A549 (cell line): ENCODE data around the gene SH2D1A. TPM values are rescaled to one million over a fixed set of nuclear protein-coding genes. Genes with fewer than 3 reads are reported as not detected.
A peak's percentile ranks its signal among the peaks of the same experiment; 100 is the strongest.
"Not testable (repeated sequence)": the region's sequence is repeated elsewhere in the genome, so short reads cannot be mapped to it uniquely, and the experiment has no call there.

Source experiments
- ATAC-seq, 2 experiments: fragments of 200-7000 bp in 1 of 2; fragments of >200 bp in 1 of 2; cut with Nextera tagmentation in 1 of 2; cut with Tn5 transposase in 1 of 2; 3 replicates each; pipeline versions ENCODE4 v1.8.0 to v1.9.1; 2018 to 2020; ENCODE audit warnings: mild to moderate bottlenecking in 1 of 2, moderate library complexity in 1 of 2
- CTCF ChIA-PET: fragments of 300-600 bp; sonication (Branson Sonifier 250); formaldehyde crosslinking; extraction: SDS; loops from one replicate; lab custom pipeline; 2021; ENCODE audit warnings: antibody characterized with exemption, inconsistent platforms; lab: Yijun Ruan, JAX
- POLR2A ChIA-PET: fragments of 350-600 bp; formaldehyde crosslinking; extraction: SDS; loops from one replicate; lab custom pipeline; 2021; ENCODE audit warnings: antibody characterized with exemption, inconsistent platforms; lab: Yijun Ruan, JAX
- DNase-seq, 2 experiments: peaks; one replicate each; pipeline versions ENCODE4 v3.0.0 to v3.0.0-alpha.2; 2011 to 2016; ENCODE audit warnings: low read depth in 1 of 2, low spot score in 1 of 2
- FAIRE-seq: peaks from 2 replicates; lab custom pipeline; 2011; peaks lifted over from hg19 to GRCh38; lab: Jason Lieb, UNC
- H3K27ac ChIP-seq, 2 experiments: fragments of >200 bp; sonication (Bioruptor Twin); formaldehyde crosslinking; 3 replicates each; pipeline ENCODE4 v1.5.1; 2016 to 2017
- H3K4me1 ChIP-seq: fragments of >200 bp; sonication (Bioruptor Twin); formaldehyde crosslinking; 3 replicates; pipeline ENCODE4 v1.6.1; 2016
- H3K4me2 ChIP-seq: fragments of >200 bp; sonication (Bioruptor Twin); formaldehyde crosslinking; 3 replicates; pipeline ENCODE4 v1.6.1; 2016
- H3K4me3 ChIP-seq: fragments of >200 bp; sonication (Bioruptor Twin); formaldehyde crosslinking; 3 replicates; pipeline ENCODE4 v1.5.1; 2016
- H3K9me3 ChIP-seq: fragments of >200 bp; sonication (Bioruptor Twin); formaldehyde crosslinking; 3 replicates; pipeline ENCODE4 v1.6.1; 2016
- CBX2 ChIP-seq: fragments of 200-600 bp; sonication (generic); IDR thresholded peaks from 2 replicates; pipeline ENCODE4 v1.6.1; 2016; ENCODE audit warnings: low read depth, mild to moderate bottlenecking, borderline replicate concordance
- CBX8 ChIP-seq: fragments of 200-600 bp; sonication (generic); IDR thresholded peaks from 2 replicates; pipeline ENCODE4 v1.6.1; 2016
- CEBPB ChIP-seq, 2 experiments: fragments of >200 bp in 1 of 2; sonication (Bioruptor Twin) in 1 of 2; formaldehyde crosslinking in 1 of 2; IDR thresholded peaks; 2 replicates each; pipeline ENCODE4 v1.6.1; 2012 to 2016
- CHD2 ChIP-seq: fragments of 150-350 bp; IDR thresholded peaks from 2 replicates; pipeline ENCODE4 v1.6.1; 2014; ENCODE audit warnings: low read length; ENCODE audit not compliant: partially characterized antibody
- ESRRA ChIP-seq: fragments of 150-350 bp; IDR thresholded peaks from 2 replicates; pipeline ENCODE4 v1.6.1; 2014; ENCODE audit warnings: mild to moderate bottlenecking, low read length, borderline replicate concordance
- FOSB ChIP-seq: fragments of 250-450 bp; sonication (Bioruptor Pico); IDR thresholded peaks from 2 replicates; pipeline ENCODE4 v1.5.0; 2020; ENCODE audit warnings: mild to moderate bottlenecking, moderate library complexity
- HDAC2 ChIP-seq: fragments of 200-600 bp; sonication (generic); IDR thresholded peaks from 2 replicates; pipeline ENCODE4 v1.6.1; 2016
- HEYL ChIP-seq: fragments of 250-450 bp; sonication (Bioruptor Pico); IDR thresholded peaks from 2 replicates; pipeline ENCODE4 v1.8.0; 2021; ENCODE audit warnings: mild to moderate bottlenecking, moderate library complexity
- HOXA7 ChIP-seq: fragments of 250-450 bp; sonication (Bioruptor Pico); IDR thresholded peaks from 2 replicates; pipeline ENCODE4 v1.5.0; 2020; ENCODE audit warnings: mild to moderate bottlenecking, moderate library complexity
- KDM1A ChIP-seq: fragments of 200-600 bp; sonication (generic); IDR thresholded peaks from 2 replicates; pipeline ENCODE4 v1.6.1; 2016; ENCODE audit warnings: low read depth, mild to moderate bottlenecking
- RAD21 ChIP-seq, 2 experiments: fragments of >200 bp in 1 of 2; sonication (Bioruptor Twin) in 1 of 2; formaldehyde crosslinking in 1 of 2; IDR thresholded peaks in 1 of 2; conservative IDR thresholded peaks in 1 of 2; 2 replicates in 1 of 2; 3 replicates in 1 of 2; pipeline ENCODE4 v1.6.1; 2012 to 2018; ENCODE audit warnings: inconsistent platforms in 1 of 2
- RARB ChIP-seq: fragments of 250-450 bp; sonication (Bioruptor Pico); IDR thresholded peaks from 2 replicates; pipeline ENCODE4 v1.8.0; 2021; ENCODE audit warnings: mild to moderate bottlenecking, moderate library complexity
- RCOR1 ChIP-seq: fragments of 150-350 bp; IDR thresholded peaks from 2 replicates; pipeline ENCODE4 v1.6.1; 2014; ENCODE audit warnings: antibody characterized with exemption, low read length, low read depth
- RFX5 ChIP-seq: fragments of 450-650 bp; IDR thresholded peaks from 2 replicates; pipeline ENCODE4 v1.7.1; 2014; ENCODE audit warnings: antibody characterized with exemption, mild to moderate bottlenecking, moderate library complexity
- TP53 ChIP-seq: fragments of 250-450 bp; sonication (Bioruptor Pico); IDR thresholded peaks from 2 replicates; pipeline ENCODE4 v1.5.0; 2021; ENCODE audit warnings: mild to moderate bottlenecking, moderate library complexity
- ZC3H11A ChIP-seq: fragments of 450-650 bp; IDR thresholded peaks from 2 replicates; pipeline ENCODE4 v1.6.1; 2014; ENCODE audit warnings: antibody characterized with exemption, mild to moderate bottlenecking
- ZFP36 ChIP-seq: fragments of 450-650 bp; IDR thresholded peaks from 2 replicates; pipeline ENCODE4 v1.6.1; 2014; ENCODE audit warnings: borderline replicate concordance; ENCODE audit not compliant: partially characterized antibody
- ZNF302 ChIP-seq: fragments of 250-450 bp; sonication (Bioruptor Pico); IDR thresholded peaks from 2 replicates; pipeline ENCODE4 v1.9.0; 2021; ENCODE audit warnings: inconsistent platforms, mild to moderate bottlenecking, moderate library complexity
- ZSCAN20 ChIP-seq: fragments of 250-450 bp; sonication (Bioruptor Pico); IDR thresholded peaks from 2 replicates; pipeline ENCODE4 v1.8.0; 2022; ENCODE audit warnings: mild to moderate bottlenecking, moderate library complexity
- WGBS: methylation state at CpG from one replicate; pipeline ENCODE4 v1.1.6; 2017; ENCODE audit errors: missing lambda C conversion rate; 5-methylcytosine and 5-hydroxymethylcytosine counted together
- polyA minus RNA-seq: library from RNA; depleted of rRNA, polyadenylated mRNA; stranded (reverse); fragments of >200 nt; gene quantifications from 2 replicates; pipeline ENCODE4 v1.2.3, GENCODE V29; 2011; rRNA and poly(A)+ RNA removed
- polyA plus RNA-seq, 4 experiments: library from polyadenylated mRNA; depleted of rRNA in 3 of 4; stranded (reverse); fragments of >200 nt; fragmentation: RNase III in 1 of 4; extraction: RNeasy Plus Mini Kit Qiagen cat#74134 plus additional on column Dnase treatment in 1 of 4; gene quantifications; 2 replicates in 3 of 4; 3 replicates in 1 of 4; pipeline ENCODE4 v1.2.3, GENCODE V29; 2011 to 2017
- TF ChIP-seq, protein P1 (sequence below): fragments of >200 bp; sonication (Bioruptor Twin); formaldehyde crosslinking; IDR thresholded peaks from 3 replicates; pipeline ENCODE4 v1.5.1; 2016
- TF ChIP-seq, protein P2 (sequence below): fragments of 450-650 bp; IDR thresholded peaks from 2 replicates; pipeline ENCODE4 v1.6.1; 2014; ENCODE audit warnings: antibody characterized with exemption

SH2D1A gene
- not detected in 2 replicates for polyA plus RNA-seq (2011; rRNA removed)
- polyA plus RNA-seq (2012; cell fraction: cytosol; rRNA removed) = not detected in 2 replicates
- not detected in 2 replicates for polyA plus RNA-seq (2012; cell fraction: nucleus; rRNA removed)
- not detected in 3 replicates for polyA plus RNA-seq (2017; fragmentation: RNase III; extraction: RNeasy Plus Mini Kit Qiagen cat#74134 plus additional on column Dnase treatment)
- polyA minus RNA-seq = not detected in 2 replicates

DNA sequence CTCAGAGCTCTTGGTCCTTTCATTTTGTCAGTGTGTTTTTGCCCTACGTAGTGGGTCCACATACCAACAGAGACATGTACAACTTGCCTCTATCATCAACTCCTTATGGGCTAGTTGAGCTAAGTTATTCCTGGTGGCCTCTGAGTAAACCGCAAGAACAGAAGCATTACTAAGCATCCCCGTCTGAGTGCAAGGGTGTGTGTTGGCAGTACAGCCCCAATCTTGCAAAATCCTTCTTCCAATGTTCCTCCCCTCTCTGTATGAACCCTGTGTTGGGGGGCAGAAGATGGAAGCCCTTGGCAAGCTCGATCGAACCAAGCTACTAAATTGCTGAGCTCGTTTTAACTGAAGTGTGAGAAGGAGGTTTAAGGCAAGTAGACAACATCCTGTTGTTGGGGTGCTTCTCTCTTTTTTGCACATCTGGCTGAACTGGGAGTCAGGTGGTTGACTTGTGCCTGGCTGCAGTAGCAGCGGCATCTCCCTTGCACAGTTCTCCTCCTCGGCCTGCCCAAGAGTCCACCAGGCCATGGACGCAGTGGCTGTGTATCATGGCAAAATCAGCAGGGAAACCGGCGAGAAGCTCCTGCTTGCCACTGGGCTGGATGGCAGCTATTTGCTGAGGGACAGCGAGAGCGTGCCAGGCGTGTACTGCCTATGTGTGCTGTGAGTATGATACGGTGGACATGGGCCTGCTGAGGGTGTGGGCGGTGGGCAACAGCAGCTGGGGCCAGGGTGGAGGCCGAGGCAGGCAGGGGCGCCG, at the start of gene SH2D1A:
Gene SH2D1A (plus strand): TSS at position 447 of the 760 bp plus-strand sequence. CDS start 80 bp downstream, at position 527.
- FAIRE-seq = no peak
- POLR2A ChIA-PET = no interaction called here
- CTCF ChIA-PET = interaction anchor here (1.0 kb wide), 1 partner anchor 29 kb away, joined by 4 read pairs; no protein-coding TSS in a partner anchor
- H3K9me3 ChIP-seq = no peaks in the 10 kb centered on the region
- ATAC-seq = no peak
- DNase-seq = no peak
- WGBS = 50% methylated on average over 12 of the region's 19 CpGs
- TF ChIP-seq ZNF302 (CRISPR knock-in tag) (no peak), RFX5 (no peak), KDM1A (no peak)
- H3K4me1 ChIP-seq = no peaks in the 10 kb centered on the region
- no peak within 1 kb of the TSS for H3K27ac ChIP-seq
- no peak within 1 kb of the TSS for H3K4me2 ChIP-seq
- H3K4me3 ChIP-seq = no peak within 1 kb of the TSS

DNA sequence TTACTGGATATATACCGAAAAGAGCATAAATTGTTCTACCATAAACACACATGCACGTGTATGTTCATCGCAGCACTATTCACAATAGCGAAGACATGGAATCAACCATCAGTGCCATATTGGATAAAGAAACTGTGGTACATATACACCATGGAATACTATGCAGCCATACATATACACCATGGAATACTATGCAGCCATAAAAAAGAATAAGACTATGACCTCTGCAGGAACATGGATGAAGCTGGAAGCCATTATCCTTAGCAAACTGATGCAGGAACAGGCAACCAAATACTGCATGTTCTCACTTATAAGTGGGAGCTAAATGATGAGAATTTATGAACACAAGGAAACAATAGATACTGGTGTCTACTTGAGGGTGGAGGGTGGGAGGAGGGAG, 47.0 kb upstream of the SH2D1A start:
- H3K27ac ChIP-seq, FAIRE-seq, DNase-seq, H3K4me2 ChIP-seq, H3K4me3 ChIP-seq, CTCF ChIA-PET, H3K9me3 ChIP-seq, ATAC-seq, H3K4me1 ChIP-seq, POLR2A ChIA-PET: not testable (repeated sequence)
- 57% methylated on average over 4 of the region's 4 CpGs for WGBS

DNA sequence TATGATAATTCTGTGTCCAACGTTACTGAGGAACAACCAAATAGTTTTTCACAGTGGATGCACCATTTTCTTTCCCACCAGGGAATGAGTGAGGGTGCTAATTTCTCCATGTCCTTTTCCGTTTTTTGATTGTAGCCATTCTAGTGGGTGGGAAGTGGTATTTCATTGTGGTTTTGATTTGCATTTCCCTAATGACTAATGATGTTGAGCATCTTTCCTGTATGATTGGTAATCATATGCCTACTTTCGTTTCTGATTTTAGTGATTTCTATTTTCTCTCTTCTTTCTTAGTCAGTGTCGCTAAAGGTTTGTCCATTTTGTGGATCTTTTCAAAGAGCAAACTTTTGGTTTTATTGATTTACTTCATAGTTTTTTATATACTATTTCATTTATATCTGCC, 46.0 kb upstream of the SH2D1A start:
- POLR2A ChIA-PET = no interaction called here
- CTCF ChIA-PET = no interaction called here
- FAIRE-seq = peak; percentile 46

DNA sequence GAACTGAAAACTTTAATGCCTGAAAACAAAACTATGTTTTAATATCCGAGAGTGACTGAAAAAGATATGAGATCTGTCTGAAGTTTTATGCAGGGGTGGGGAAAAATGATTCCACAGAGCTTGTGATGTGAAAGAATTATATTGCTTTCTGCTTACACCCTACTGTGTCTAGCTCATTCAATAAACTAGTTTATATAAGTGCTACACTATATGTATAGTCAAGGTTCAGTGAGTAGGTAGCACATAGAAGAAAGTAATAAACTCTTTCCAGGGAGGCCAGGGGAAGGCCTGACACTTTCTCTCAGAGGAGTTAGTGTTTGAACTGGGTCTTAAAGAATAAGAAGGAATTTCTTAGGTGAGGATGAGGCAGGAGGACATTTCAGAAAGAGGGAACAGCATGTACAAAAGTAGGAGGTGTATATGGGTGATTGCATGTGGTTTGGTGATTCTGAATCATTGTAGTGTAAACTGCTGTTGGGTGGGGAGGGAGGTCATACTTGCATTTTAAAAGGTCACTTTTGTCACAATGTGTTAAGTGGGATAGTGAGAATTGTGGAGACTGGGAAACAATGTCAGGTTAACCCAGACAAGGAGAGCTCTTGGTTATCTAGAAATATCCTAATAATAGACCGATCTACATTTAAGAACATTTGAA, 39.0 kb upstream of the SH2D1A start:
- H3K9me3 ChIP-seq = no peaks in the 10 kb centered on the region
- ChIA-PET CTCF (no interaction called here), POLR2A (no interaction called here)
- no peak for TF ChIP-seq ZFP36
- 12% methylated on average over 2 of the region's 2 CpGs for WGBS
- no peak overlapping the region for H3K4me3 ChIP-seq
- DNase-seq = no peak
- no peak for FAIRE-seq
- H3K27ac ChIP-seq = no peak overlapping the region
- H3K4me2 ChIP-seq = no peak overlapping the region
- ATAC-seq = no peak
- H3K4me1 ChIP-seq = no peaks in the 10 kb centered on the region

More for the DNA sequence above, 46.0 kb upstream of the SH2D1A start:
- Histone ChIP-seq H3K4me1 (no peaks in the 10 kb centered on the region), H3K4me2 (no peak overlapping the region), H3K4me3 (no peak overlapping the region), H3K9me3 (no peaks in the 10 kb centered on the region), H3K27ac (no peak overlapping the region)
- 34% methylated on average over 4 of the region's 4 CpGs for WGBS
- TF ChIP-seq CEBPB (IDR thresholded peaks at IDR 0.05) = no peak
- ATAC-seq (no peak), DNase-seq (no peak)

DNA sequence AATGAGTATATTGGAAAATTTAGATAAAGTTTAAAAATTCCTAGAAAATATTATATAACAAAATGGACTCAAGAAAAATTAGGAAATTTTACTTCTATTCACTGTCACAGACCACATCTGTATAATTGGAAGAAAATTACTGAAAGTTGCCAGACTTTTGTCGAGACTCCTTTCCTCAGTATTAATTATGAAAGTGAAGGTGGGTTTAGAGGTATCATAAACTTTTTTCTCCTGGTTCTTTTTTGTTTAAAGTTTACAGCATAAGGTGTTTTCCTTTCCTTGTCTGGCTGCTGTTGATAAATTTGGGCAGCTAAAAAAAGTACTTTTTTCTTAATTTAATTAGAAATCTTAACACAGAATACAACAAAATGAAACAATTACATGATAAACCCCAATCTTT, 20.6 kb upstream of the SH2D1A start:
- Histone ChIP-seq H3K4me2 (no peak overlapping the region), H3K27ac (no peak overlapping the region), H3K4me3 (no peak overlapping the region), H3K4me1 (no peaks in the 10 kb centered on the region), H3K9me3 (no peaks in the 10 kb centered on the region)
- no peak for ATAC-seq
- CTCF ChIA-PET = no interaction called here
- WGBS = 3% methylated on average over 1 of the region's 1 CpG
- no peak for DNase-seq
- TF ChIP-seq CBX2 (no peak), RARB (CRISPR knock-in tag) (no peak), CHD2 (no peak), ZNF302 (CRISPR knock-in tag) (no peak), ZC3H11A (no peak), HEYL (no peak), TP53 (no peak), ZSCAN20 (CRISPR knock-in tag) (no peak), HDAC2 (no peak), RCOR1 (no peak), CBX8 (no peak), FOSB (CRISPR knock-in tag) (no peak), RAD21 (conservative IDR thresholded peaks at IDR 0.05 in 1 of 2, IDR thresholded peaks at IDR 0.05 in 1 of 2) (no peak), ESRRA (no peak), HOXA7 (CRISPR knock-in tag) (no peak)
- TF ChIP-seq, protein P1, sequence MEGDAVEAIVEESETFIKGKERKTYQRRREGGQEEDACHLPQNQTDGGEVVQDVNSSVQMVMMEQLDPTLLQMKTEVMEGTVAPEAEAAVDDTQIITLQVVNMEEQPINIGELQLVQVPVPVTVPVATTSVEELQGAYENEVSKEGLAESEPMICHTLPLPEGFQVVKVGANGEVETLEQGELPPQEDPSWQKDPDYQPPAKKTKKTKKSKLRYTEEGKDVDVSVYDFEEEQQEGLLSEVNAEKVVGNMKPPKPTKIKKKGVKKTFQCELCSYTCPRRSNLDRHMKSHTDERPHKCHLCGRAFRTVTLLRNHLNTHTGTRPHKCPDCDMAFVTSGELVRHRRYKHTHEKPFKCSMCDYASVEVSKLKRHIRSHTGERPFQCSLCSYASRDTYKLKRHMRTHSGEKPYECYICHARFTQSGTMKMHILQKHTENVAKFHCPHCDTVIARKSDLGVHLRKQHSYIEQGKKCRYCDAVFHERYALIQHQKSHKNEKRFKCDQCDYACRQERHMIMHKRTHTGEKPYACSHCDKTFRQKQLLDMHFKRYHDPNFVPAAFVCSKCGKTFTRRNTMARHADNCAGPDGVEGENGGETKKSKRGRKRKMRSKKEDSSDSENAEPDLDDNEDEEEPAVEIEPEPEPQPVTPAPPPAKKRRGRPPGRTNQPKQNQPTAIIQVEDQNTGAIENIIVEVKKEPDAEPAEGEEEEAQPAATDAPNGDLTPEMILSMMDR = no peak
- TF ChIP-seq, protein P2, sequence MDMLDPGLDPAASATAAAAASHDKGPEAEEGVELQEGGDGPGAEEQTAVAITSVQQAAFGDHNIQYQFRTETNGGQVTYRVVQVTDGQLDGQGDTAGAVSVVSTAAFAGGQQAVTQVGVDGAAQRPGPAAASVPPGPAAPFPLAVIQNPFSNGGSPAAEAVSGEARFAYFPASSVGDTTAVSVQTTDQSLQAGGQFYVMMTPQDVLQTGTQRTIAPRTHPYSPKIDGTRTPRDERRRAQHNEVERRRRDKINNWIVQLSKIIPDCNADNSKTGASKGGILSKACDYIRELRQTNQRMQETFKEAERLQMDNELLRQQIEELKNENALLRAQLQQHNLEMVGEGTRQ = no peak
- peak; percentile 82 for FAIRE-seq
- POLR2A ChIA-PET = no interaction called here
